Memory B cell (primary cell): Measurements from ENCODE around the gene FAAP100.

Experiments
- ATAC-seq: fragments of 150-1000 bp; cut with Tn5 transposase; 2 replicates; pipeline ENCODE4 v1.10.0; 2021; ENCODE audit warnings: low read depth, mild to moderate bottlenecking, moderate library complexity
- DNase-seq, 2 donors: peaks; one replicate each; pipeline ENCODE4 v3.0.0; 2022; ENCODE audit warnings: low spot score in 2 of 2
- H3K27ac Mint-ChIP-seq: one replicate; pipeline ENCODE4 v1.8.0; 2022; ENCODE audit warnings: mild to moderate bottlenecking, moderate library complexity, mixed read lengths
- H3K27me3 Mint-ChIP-seq: one replicate; pipeline ENCODE4 v1.8.0; 2022; ENCODE audit warnings: mixed read lengths
- H3K36me3 Mint-ChIP-seq: one replicate; pipeline ENCODE4 v1.8.0; 2022; ENCODE audit warnings: mild to moderate bottlenecking, mixed read lengths
- H3K4me1 Mint-ChIP-seq: one replicate; pipeline ENCODE4 v1.8.0; 2022; ENCODE audit warnings: mixed read lengths
- H3K4me3 Mint-ChIP-seq: one replicate; pipeline ENCODE4 v1.8.0; 2022; ENCODE audit warnings: mild to moderate bottlenecking, moderate library complexity, mixed read lengths
- H3K9me3 Mint-ChIP-seq: one replicate; pipeline ENCODE4 v1.8.0; 2022; ENCODE audit warnings: mixed read lengths

Gene FAAP100

GRCh38 chr17:81553018-81553615 lies 964 bp upstream of the FAAP100 start:
- peaks cover 9% of the 10 kb centered on the region for H3K36me3 Mint-ChIP-seq
- H3K4me3 Mint-ChIP-seq = peak overlapping the region; percentile 93
- no peaks in the 10 kb centered on the region for H3K9me3 Mint-ChIP-seq
- H3K4me1 Mint-ChIP-seq = peaks cover 21% of the 10 kb centered on the region
- peak; percentile 60 for DNase-seq
- H3K27me3 Mint-ChIP-seq = no peaks in the 10 kb centered on the region
- H3K27ac Mint-ChIP-seq = peak overlapping the region; percentile 84
- ATAC-seq = peak; percentile 69

GRCh38 chr17:81551458-81552243 lies 502 bp downstream of the FAAP100 start:
- H3K9me3 Mint-ChIP-seq = no peaks in the 10 kb centered on the region
- H3K27me3 Mint-ChIP-seq = no peaks in the 10 kb centered on the region
- H3K27ac Mint-ChIP-seq = no peak overlapping the region
- ATAC-seq = peak; percentile 7
- peaks cover 18% of the 10 kb centered on the region for H3K4me1 Mint-ChIP-seq
- no peak for DNase-seq
- peaks cover 6% of the 10 kb centered on the region for H3K36me3 Mint-ChIP-seq
- H3K4me3 Mint-ChIP-seq = peak overlapping the region; percentile 93

- H3K4me1 Mint-ChIP-seq = peaks cover 18% of the 10 kb centered on the region
- H3K27ac Mint-ChIP-seq = no peak overlapping the region
- peaks cover 10% of the 10 kb centered on the region for H3K36me3 Mint-ChIP-seq
- DNase-seq (no peak), ATAC-seq (no peak)
- H3K27me3 Mint-ChIP-seq = no peaks in the 10 kb centered on the region
- H3K9me3 Mint-ChIP-seq = no peaks in the 10 kb centered on the region
- peak overlapping the region; percentile 85 for H3K4me3 Mint-ChIP-seq
Measured at GRCh38 chr17:81550830-81551457, 1.2 kb downstream of the FAAP100 start.

- ATAC-seq (no peak), DNase-seq (no peak)
- Mint-ChIP-seq H3K4me1 (peaks cover 18% of the 10 kb centered on the region), H3K27me3 (no peaks in the 10 kb centered on the region), H3K36me3 (peaks cover 10% of the 10 kb centered on the region), H3K4me3 (peak overlapping the region; percentile 85), H3K9me3 (no peaks in the 10 kb centered on the region), H3K27ac (no peak overlapping the region)
Measured at GRCh38 chr17:81550285-81550684, 1.9 kb downstream of the FAAP100 start.

GRCh38 chr17:81549826-81550225 lies 2.3 kb downstream of the FAAP100 start:
- no peak overlapping the region for H3K27ac Mint-ChIP-seq
- ATAC-seq (no peak), DNase-seq (no peak)
- no peaks in the 10 kb centered on the region for H3K27me3 Mint-ChIP-seq
- H3K4me1 Mint-ChIP-seq = peaks cover 18% of the 10 kb centered on the region
- peaks cover 12% of the 10 kb centered on the region for H3K36me3 Mint-ChIP-seq
- no peaks in the 10 kb centered on the region for H3K9me3 Mint-ChIP-seq
- H3K4me3 Mint-ChIP-seq = peak overlapping the region; percentile 85

GRCh38 chr17:81549031-81549557 lies 3.1 kb downstream of the FAAP100 start:
- no peaks in the 10 kb centered on the region for H3K9me3 Mint-ChIP-seq
- peaks cover 12% of the 10 kb centered on the region for H3K36me3 Mint-ChIP-seq
- H3K27ac Mint-ChIP-seq = no peak overlapping the region
- H3K4me3 Mint-ChIP-seq = no peak overlapping the region
- no peak for ATAC-seq
- H3K27me3 Mint-ChIP-seq = no peaks in the 10 kb centered on the region
- DNase-seq = no peak
- peaks cover 15% of the 10 kb centered on the region for H3K4me1 Mint-ChIP-seq

- Mint-ChIP-seq H3K9me3 (no peaks in the 10 kb centered on the region), H3K27me3 (no peaks in the 10 kb centered on the region), H3K36me3 (peaks cover 12% of the 10 kb centered on the region), H3K4me3 (no peak overlapping the region), H3K4me1 (peaks cover 7% of the 10 kb centered on the region), H3K27ac (no peak overlapping the region)
- no peak for ATAC-seq
- DNase-seq = no peak
Measured at GRCh38 chr17:81547614-81547982, 4.6 kb downstream of the FAAP100 start.

- Mint-ChIP-seq H3K27me3 (no peaks in the 10 kb centered on the region), H3K27ac (no peak overlapping the region), H3K4me1 (peaks cover 7% of the 10 kb centered on the region), H3K36me3 (peaks cover 14% of the 10 kb centered on the region), H3K9me3 (no peaks in the 10 kb centered on the region), H3K4me3 (no peak overlapping the region)
- ATAC-seq = no peak
- no peak for DNase-seq
Measured at GRCh38 chr17:81546906-81547613, 5.1 kb downstream of the FAAP100 start.

- H3K27ac Mint-ChIP-seq = no peak overlapping the region
- peaks cover 19% of the 10 kb centered on the region for H3K36me3 Mint-ChIP-seq
- H3K4me1 Mint-ChIP-seq = peaks cover 3% of the 10 kb centered on the region
- H3K27me3 Mint-ChIP-seq = no peaks in the 10 kb centered on the region
- DNase-seq (no peak), ATAC-seq (no peak)
- H3K9me3 Mint-ChIP-seq = no peaks in the 10 kb centered on the region
- H3K4me3 Mint-ChIP-seq = no peak overlapping the region
Measured at GRCh38 chr17:81545160-81545949, 6.8 kb downstream of the FAAP100 start.

- DNase-seq = no peak
- H3K9me3 Mint-ChIP-seq = no peaks in the 10 kb centered on the region
- peaks cover 3% of the 10 kb centered on the region for H3K4me1 Mint-ChIP-seq
- no peak for ATAC-seq
- H3K36me3 Mint-ChIP-seq = peaks cover 16% of the 10 kb centered on the region
- no peak overlapping the region for H3K4me3 Mint-ChIP-seq
- no peak overlapping the region for H3K27ac Mint-ChIP-seq
- no peaks in the 10 kb centered on the region for H3K27me3 Mint-ChIP-seq
Measured at GRCh38 chr17:81544281-81544974, 7.7 kb downstream of the FAAP100 start.

- ATAC-seq (no peak), DNase-seq (no peak)
- Mint-ChIP-seq H3K9me3 (no peaks in the 10 kb centered on the region), H3K27me3 (no peaks in the 10 kb centered on the region), H3K4me1 (no peaks in the 10 kb centered on the region), H3K4me3 (no peak overlapping the region), H3K36me3 (peaks cover 13% of the 10 kb centered on the region), H3K27ac (no peak overlapping the region)
Measured at GRCh38 chr17:81543756-81544155, 8.4 kb downstream of the FAAP100 start.

- H3K4me3 Mint-ChIP-seq = no peak overlapping the region
- no peaks in the 10 kb centered on the region for H3K27me3 Mint-ChIP-seq
- H3K27ac Mint-ChIP-seq = no peak overlapping the region
- peaks cover 14% of the 10 kb centered on the region for H3K36me3 Mint-ChIP-seq
- DNase-seq (no peak), ATAC-seq (no peak)
- H3K4me1 Mint-ChIP-seq = no peaks in the 10 kb centered on the region
- no peaks in the 10 kb centered on the region for H3K9me3 Mint-ChIP-seq
Measured at GRCh38 chr17:81543339-81543675, 8.8 kb downstream of the FAAP100 start.
